Stimulated activated CD4-positive, alpha-beta T cell treated with anti-CD3 and anti-CD28 coated beads, Interleukin-1b, Interleukin-23, amount 100 ng/mL, for 24 hours (primary cell): ENCODE results near the gene RNF212.
"Not testable (repeated sequence)": the region's sequence is repeated elsewhere in the genome, so short reads cannot be mapped to it uniquely, and the experiment has no call there.

Experiments
- DNase-seq, 4 experiments: peaks; one replicate each; pipeline ENCODE4 v3.0.0-alpha.2; 2020; ENCODE audit warnings: low read depth in 4 of 4, low spot score in 1 of 4

RNF212 gene

GRCh38 chr4:1069394-1069793 lies 44.0 kb downstream of the RNF212 start:
- no peak for DNase-seq

- no peak for DNase-seq
These were observed 47.6 kb downstream of the RNF212 start for GRCh38 chr4:1065732-1066131.

DNA sequence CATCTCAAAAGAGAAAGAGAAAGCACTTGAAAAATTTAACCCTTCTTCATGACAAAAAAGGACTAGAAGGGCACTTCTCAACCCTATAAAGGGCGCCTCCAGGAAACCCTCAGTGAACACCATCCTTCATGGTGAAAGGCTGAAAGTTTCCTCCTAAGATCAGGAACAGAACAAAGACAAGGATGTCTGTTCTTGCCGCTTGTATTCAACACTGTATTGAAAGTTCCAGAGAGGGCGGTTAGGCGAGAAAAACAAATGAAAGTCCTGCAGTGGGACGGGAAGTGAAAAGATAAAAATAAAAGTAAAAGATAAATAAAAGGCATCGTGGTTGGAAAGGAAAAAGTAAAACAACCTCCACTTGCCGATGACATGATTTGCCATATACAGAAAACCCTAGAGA lies 50.9 kb downstream of the RNF212 start:
- no peak for DNase-seq

GRCh38 chr4:1061760-1062159 lies 51.6 kb downstream of the RNF212 start:
- DNase-seq = no peak

- DNase-seq = no peak
These were observed 52.2 kb downstream of the RNF212 start for GRCh38 chr4:1061056-1061700.

- DNase-seq = no peak
These were observed 52.7 kb downstream of the RNF212 start for GRCh38 chr4:1060621-1061020.

DNA sequence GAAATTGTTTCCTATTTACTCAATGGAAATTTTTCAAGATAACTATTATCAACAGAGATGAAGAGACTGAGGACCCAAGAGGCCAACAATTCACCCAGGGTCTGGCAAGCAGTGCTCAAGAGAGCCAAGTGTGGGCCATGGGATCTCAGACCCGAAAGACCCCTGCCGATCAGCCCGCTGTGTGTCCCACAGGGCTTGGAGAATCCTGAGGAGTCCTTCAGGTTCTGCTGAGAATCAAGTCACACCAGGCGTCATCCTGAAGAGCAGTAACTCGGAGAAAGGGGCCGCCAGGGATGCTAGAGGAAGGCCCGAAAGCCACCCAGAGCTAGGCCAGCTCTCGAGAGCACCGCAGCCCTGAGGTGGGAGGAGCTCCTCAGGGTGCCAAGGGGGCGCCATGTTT lies 53.2 kb downstream of the RNF212 start:
- no peak for DNase-seq

DNA sequence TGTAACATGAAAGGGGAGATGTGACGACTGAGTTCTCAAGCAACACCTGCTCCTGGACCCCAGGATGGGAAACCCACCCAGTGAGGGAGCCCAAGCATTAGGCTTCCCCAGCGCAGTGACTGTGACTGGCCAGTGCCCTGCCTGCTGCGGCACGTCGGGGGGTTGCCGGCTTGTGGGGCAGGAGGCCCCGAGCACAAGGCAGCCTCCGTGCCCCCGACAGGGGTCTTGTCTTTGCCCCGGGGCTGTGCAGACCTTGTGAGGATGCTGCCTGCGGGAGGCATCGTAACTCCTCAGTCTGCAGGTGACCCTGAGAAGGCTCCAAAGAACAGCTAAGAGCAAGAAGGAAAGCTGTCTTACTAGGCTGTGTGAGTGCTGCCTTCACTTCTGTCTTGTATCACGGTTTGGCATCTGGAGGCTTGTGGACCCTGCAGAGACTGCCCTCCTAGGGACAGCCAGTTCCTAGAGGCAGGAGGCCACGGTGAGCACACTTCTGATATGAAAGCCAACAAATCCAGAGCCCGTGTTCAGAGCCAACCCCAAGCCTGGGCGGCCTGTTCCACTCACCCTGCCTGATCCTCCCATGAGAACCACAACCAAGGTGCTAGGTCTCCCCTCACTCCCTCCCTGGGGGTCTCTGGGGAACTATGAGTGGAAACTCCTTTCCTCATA lies 54.2 kb downstream of the RNF212 start:
- no peak for DNase-seq

DNA sequence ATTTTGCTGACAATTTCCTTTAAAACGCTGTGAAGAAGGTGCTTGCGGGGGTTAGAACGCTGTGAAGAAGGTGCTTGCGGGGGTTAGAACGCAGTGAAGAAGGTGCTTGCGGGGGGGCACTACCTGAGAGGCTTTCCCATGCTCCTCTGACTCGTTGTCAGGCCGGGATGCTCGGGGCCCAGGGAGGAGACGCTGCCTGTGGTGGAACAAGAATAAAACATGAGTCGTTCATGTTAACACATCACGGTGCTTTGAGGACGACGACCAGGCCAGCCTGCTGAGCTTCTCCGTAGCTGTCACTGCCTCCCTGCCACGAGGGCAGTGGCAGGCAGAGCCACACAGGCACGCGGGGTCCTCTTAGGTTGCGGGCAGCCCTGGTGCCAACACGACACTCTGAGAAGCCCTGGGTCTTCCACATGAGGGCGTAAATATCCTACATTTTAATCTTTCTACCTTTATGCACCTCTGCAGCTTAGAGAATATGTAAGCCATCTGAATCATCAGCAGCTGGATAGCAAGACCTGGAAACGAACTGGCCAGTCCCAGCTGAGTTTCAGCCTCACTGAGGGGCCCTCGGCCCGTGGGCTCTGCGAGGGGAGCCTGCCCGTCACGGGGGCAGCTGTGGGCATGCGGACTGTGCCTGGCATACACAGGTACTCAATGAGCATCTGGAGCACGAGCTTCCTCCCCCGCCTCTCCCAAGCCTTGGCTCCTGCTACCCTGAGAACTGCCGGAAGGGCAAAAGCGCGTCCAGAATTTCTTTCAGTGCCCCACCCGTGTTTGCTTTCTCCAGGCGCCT lies 55.0 kb downstream of the RNF212 start:
- DNase-seq = no peak

DNA sequence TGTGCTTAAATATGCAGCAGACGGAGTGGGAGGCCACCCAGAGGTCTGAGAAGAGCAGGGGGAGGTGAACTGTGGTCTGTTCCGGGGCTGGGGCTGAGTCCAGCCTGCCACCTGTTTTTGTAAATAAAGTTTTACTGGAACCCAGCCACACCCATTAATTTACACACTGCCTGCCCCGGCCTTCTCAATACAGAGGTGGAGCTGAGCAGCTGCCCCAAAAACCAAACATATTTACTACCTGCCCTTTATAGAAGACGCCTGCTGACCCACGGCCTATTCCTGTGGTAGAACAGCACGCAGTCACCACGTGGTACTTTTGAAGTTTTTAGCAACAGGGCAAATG lies 56.0 kb downstream of the RNF212 start:
- no peak for DNase-seq

GRCh38 chr4:1056671-1057402 lies 56.5 kb downstream of the RNF212 start:
- DNase-seq = no peak

DNA sequence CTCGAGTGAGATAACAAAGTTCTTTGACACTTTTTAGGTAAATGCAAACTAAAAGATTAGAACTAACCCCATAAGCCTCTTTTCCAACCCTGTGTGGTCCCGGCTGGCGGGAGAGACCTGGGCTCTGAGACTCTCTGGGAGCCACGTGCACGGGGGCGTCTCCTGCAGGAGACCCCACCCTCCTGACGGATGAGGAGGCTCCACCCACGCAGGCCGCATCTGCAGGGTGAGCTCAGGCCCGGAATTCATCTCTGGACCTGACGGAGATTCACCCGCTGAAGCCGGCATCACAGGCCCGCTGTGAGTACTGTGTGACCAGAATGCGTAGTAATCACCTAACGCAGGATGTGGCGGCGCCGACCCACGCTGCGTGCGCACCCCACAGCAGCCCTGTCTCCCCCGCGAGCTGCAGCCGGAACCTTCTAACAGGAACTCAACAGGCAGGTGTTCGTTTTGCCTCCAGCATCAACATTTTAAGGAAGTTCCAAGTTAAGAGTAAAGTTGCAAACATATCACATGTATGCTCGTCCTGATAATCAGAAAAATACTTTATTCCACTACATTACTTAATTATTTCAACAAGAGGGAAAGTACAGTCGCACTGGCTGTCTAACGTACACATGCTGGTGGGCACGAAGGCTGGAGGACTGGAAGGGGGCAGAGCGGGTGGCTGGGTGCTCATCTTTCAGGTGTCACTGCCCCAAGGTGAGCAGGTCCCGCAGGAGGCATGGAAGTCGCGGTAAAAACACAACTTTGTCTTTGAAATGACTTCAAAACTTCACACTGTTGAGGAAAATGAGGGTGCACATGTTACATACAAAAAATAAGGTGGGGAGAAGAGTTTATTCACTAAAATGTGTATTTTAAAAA lies 57.4 kb downstream of the RNF212 start:
- DNase-seq = peak; percentile 30 to 69 (median 56)

DNA sequence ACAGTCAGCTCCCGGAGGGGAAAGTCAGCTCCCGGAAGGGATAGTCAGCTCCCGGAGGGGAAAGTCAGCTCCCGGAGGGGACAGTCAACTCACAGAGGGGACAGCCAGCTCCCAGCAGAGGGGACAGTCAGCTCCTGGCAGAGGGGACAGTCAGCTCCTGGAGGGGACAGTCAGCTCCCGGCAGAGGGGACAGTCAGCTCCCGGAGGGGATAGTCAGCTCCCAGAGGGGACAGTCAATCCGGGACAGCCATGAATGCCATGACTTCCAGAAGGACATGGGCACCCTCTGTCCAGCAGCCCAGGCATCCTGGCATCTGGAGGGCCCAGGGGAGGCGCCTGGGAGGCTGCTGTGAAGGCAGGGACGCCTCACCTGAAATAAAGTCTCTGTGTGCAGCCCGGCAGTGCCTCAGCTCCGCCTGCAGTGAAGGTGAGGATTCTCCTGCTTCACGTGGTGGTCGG lies 58.1 kb downstream of the RNF212 start:
- not testable (repeated sequence) for DNase-seq

- DNase-seq = not testable (repeated sequence)
These were observed 58.6 kb downstream of the RNF212 start for GRCh38 chr4:1054696-1055242.

- not testable (repeated sequence) for DNase-seq
These were observed 59.5 kb downstream of the RNF212 start for GRCh38 chr4:1053891-1054290.

GRCh38 chr4:1053080-1053661 lies 60.2 kb downstream of the RNF212 start:
- DNase-seq = no peak

- DNase-seq = no peak
These were observed 61.1 kb downstream of the RNF212 start for GRCh38 chr4:1052231-1052671.

GRCh38 chr4:1051472-1051871 lies 61.9 kb downstream of the RNF212 start:
- DNase-seq = no peak

DNA sequence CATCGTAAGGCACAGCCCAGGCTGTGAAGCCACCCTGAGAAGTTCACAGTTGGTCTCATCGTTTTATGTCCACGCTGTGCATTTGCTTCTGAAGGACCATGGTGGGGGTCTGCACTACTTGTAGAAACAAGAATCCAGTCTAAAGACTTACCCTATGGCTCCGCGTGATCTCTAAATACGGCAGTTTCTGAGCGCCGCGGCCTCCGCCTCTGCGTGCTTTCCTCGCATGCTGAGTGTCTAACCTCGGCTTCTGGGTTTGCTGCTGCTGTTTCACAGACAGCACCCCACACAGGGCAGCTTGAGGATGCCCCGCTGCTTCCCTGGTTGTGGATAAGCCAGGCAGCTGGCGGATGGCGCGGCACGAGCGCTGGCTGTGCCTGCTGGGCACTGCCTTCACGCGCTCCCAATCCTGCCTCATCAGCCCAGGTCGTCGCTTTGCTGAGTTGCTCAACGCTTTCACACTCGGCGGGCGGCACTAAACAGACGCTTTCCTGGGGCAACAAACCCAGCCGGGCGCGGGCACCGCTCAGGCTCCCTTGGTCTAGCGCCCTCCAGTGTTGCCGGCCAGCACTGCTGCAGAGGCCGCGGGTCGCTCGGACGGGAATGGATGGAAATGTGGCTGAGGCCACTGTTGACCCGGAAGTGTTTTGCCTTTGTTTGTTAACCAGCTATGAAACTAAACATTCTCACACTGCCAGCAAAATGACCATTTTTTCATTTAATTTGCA lies 62.7 kb downstream of the RNF212 start:
- no peak for DNase-seq
